HFFc6 (cell line): ENCODE measurements around the gene ARL10. TPM values are rescaled to one million over a fixed set of nuclear protein-coding genes. Genes with fewer than 3 reads are reported as not detected.

Experiments
- DNase-seq: peaks from one replicate; pipeline ENCODE4 v3.0.0-alpha.2; 2018
- H3K27ac Mint-ChIP-seq: 2 replicates; pipeline ENCODE4 v1.8.0; 2020; ENCODE audit warnings: mild to moderate bottlenecking, mixed read lengths
- H3K27me3 Mint-ChIP-seq: 2 replicates; pipeline ENCODE4 v1.8.0; 2021; ENCODE audit warnings: mild to moderate bottlenecking, moderate library complexity, mixed read lengths; ENCODE audit not compliant: insufficient read depth
- H3K36me3 Mint-ChIP-seq: 2 replicates; pipeline ENCODE4 v1.8.0; 2021; ENCODE audit warnings: low read depth, mixed read lengths
- H3K4me1 Mint-ChIP-seq: 2 replicates; pipeline ENCODE4 v1.8.0; 2020; ENCODE audit warnings: low read depth, mixed read lengths
- H3K4me3 Mint-ChIP-seq: 2 replicates; pipeline ENCODE4 v1.8.0; 2020; ENCODE audit warnings: mild to moderate bottlenecking, moderate library complexity, mixed read lengths
- H3K9me3 Mint-ChIP-seq: 2 replicates; pipeline ENCODE4 v1.8.0; 2020; ENCODE audit warnings: mild to moderate bottlenecking, mixed read lengths
- CTCF ChIP-seq: fragments of 200-600 bp; sonication (generic); IDR thresholded peaks from 2 replicates; pipeline ENCODE4 v1.5.0; 2021; ENCODE audit warnings: antibody characterized with exemption, mild to moderate bottlenecking
- microRNA-seq: library from miRNA; unstranded; fragments of <30 nt; microRNA quantifications from one replicate; pipeline ENCODE4, GENCODE V29; 2019
- total RNA-seq, 6 experiments: library from RNA; stranded (reverse); fragmentation: NEBNext Ultra II Directional; extraction: Animal tissue kit (Norgen Biotek cat#: 25700); gene quantifications; 2 replicates in 1 of 6; 3 replicates in 5 of 6; pipeline ENCODE4 v1.2.3, GENCODE V29; 2021

ARL10 gene
- total RNA-seq, 6 experiments from 2014 or later, result 6.6 to 8.9 (median 8.0) TPM

DNA sequence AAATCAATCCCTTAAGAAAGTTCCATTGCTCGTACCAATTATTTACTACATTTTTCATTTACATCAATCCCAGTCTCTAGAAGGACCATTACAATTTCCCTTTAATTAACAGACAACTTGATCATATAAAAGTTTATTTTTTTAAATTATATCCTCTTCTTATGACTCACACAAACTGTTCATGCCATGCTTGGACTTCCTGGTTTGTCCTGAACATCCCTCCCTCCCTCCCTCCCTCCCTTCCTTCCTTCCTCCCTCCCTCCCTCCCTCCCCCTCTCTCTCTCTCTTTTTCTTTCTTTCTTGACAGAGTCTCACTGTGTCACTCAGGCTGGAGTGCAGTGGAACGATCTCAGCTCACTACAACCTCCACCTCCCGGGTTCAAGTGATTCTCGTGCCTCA lies 62.7 kb downstream of the ARL10 start:
- DNase-seq, result no peak
- Mint-ChIP-seq H3K27ac (no peak overlapping the region), H3K4me3 (no peak overlapping the region), H3K4me1 (peaks cover 8% of the 10 kb centered on the region; the same call in 1 of the 2 replicates), H3K9me3 (no peaks in the 10 kb centered on the region), H3K27me3 (peaks cover 8% of the 10 kb centered on the region), H3K36me3 (no peaks in the 10 kb centered on the region)
- no peak for TF ChIP-seq CTCF

- Mint-ChIP-seq H3K27ac (no peak overlapping the region), H3K36me3 (no peaks in the 10 kb centered on the region), H3K4me3 (no peak overlapping the region), H3K9me3 (no peaks in the 10 kb centered on the region), H3K27me3 (peaks cover 4% of the 10 kb centered on the region), H3K4me1 (peaks cover 8% of the 10 kb centered on the region; the same call in 1 of the 2 replicates)
- DNase-seq, result no peak
- TF ChIP-seq CTCF, result no peak; the same call in 1 of the 2 replicates
Observed at GRCh38 chr5:176429972-176430371, 64.7 kb downstream of the ARL10 start.

Small RNA genes lying within 50 kb of the gene (microRNA-seq; reads per million reads assigned to microRNA genes)
- gene MIR1271, result 6.2 reads per million

Other genes with a start within 250 kb of the ARL10 start
- 10 to 100 TPM; 11.1 to 14.2 (median 13.0) TPM for gene SIMC1, start 127.1 kb upstream of the ARL10 start, total RNA-seq
- 100 to 1,000 TPM in 3 of 6 experiments, 10 to 100 TPM in 3; 82.4 to 111 (median 95.6) TPM for gene KIAA1191, start 3.7 kb upstream of the ARL10 start, total RNA-seq
- 10 to 100 TPM; 27.8 to 48.7 (median 33.2) TPM for gene NOP16, start 23.1 kb downstream of the ARL10 start, total RNA-seq
- 100 to 1,000 TPM in 4 of 6 experiments, 10 to 100 TPM in 2; 90.4 to 109 (median 105) TPM for gene HIGD2A, start 23.3 kb downstream of the ARL10 start, total RNA-seq
- 100 to 1,000 TPM; 178 to 226 (median 202) TPM for gene CLTB, start 51.1 kb downstream of the ARL10 start, total RNA-seq
- gene FAF2, start 82.9 kb downstream of the ARL10 start, total RNA-seq, result 10 to 100 TPM; 43.4 to 53.1 (median 49.3) TPM
- 10 to 100 TPM; 10.6 to 13.4 (median 11.3) TPM for gene RNF44, start 171.9 kb downstream of the ARL10 start, total RNA-seq
- not detected for gene CDHR2, start 183.9 kb downstream of the ARL10 start, total RNA-seq
- gene GPRIN1, start 244.7 kb downstream of the ARL10 start, total RNA-seq, result 1 to 10 TPM; 2.3 to 5.4 (median 2.6) TPM